ENCODE results near the gene PITRM1.

DNA sequence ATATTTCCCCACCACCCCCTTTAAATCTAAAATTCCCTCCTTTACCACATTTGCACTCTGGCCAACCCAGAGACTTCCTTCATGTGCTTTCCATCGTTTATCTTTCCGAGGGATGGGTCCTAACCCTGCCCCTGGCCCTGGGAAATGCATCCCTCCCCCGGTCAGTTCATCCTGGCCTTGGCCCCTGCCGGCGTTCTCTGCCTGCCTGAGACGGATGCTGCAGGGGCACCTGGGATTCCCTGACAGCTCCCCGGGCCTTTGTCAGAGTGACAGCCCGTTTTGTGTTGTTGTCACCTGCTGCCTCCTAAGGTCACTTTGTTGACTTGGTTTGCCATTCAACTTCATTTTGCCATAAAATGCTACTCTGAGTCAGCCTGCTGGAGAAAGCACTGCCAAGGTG is 34.8 kb upstream of the PITRM1 start:
- TF ChIP-seq, protein P1, sequence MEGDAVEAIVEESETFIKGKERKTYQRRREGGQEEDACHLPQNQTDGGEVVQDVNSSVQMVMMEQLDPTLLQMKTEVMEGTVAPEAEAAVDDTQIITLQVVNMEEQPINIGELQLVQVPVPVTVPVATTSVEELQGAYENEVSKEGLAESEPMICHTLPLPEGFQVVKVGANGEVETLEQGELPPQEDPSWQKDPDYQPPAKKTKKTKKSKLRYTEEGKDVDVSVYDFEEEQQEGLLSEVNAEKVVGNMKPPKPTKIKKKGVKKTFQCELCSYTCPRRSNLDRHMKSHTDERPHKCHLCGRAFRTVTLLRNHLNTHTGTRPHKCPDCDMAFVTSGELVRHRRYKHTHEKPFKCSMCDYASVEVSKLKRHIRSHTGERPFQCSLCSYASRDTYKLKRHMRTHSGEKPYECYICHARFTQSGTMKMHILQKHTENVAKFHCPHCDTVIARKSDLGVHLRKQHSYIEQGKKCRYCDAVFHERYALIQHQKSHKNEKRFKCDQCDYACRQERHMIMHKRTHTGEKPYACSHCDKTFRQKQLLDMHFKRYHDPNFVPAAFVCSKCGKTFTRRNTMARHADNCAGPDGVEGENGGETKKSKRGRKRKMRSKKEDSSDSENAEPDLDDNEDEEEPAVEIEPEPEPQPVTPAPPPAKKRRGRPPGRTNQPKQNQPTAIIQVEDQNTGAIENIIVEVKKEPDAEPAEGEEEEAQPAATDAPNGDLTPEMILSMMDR (IDR thresholded peaks at IDR 0.05; ENCODE audit: insufficient read depth, low read length, poor library complexity, severe bottlenecking): no peak
- TF ChIP-seq EZH2phosphoT487 (conservative IDR thresholded peaks at IDR 0.05; ENCODE audit: low read length): no peak

All from SU-DHL-6 (cell line).